ENCODE data around the gene NAPB. TPM values are rescaled to one million over a fixed set of nuclear protein-coding genes. Genes with fewer than 3 reads are reported as not detected.

Gene NAPB
- total RNA-seq, 1 experiment from 2014 or later, result 9.6 TPM

GRCh38 chr20:23406880-23407279 is 14.4 kb downstream of the NAPB start:
- no peak for DNase-seq (ENCODE audit: low read depth)

GRCh38 chr20:23404196-23404595 is 17.1 kb downstream of the NAPB start:
- DNase-seq (ENCODE audit: low read depth), result peak; percentile 18

GRCh38 chr20:23403751-23404150 is 17.5 kb downstream of the NAPB start:
- no peak for DNase-seq (ENCODE audit: low read depth)

- no peak for DNase-seq (ENCODE audit: low read depth)
Observed at GRCh38 chr20:23401051-23401450, 20.2 kb downstream of the NAPB start.

GRCh38 chr20:23399568-23400241 is 21.6 kb downstream of the NAPB start:
- peak; percentile 58 for DNase-seq (ENCODE audit: low read depth)

GRCh38 chr20:23397961-23398360 is 23.3 kb downstream of the NAPB start:
- DNase-seq (ENCODE audit: low read depth), result peak; percentile 19

GRCh38 chr20:23396950-23397627 is 24.2 kb downstream of the NAPB start:
- DNase-seq (ENCODE audit: low read depth), result no peak

GRCh38 chr20:23393996-23394775 is 27.1 kb downstream of the NAPB start:
- no peak for DNase-seq (ENCODE audit: low read depth)

GRCh38 chr20:23391707-23392310 is 29.5 kb downstream of the NAPB start:
- DNase-seq (ENCODE audit: low read depth), result no peak

- no peak for DNase-seq (ENCODE audit: low read depth)
Observed at GRCh38 chr20:23390091-23390774, 31.1 kb downstream of the NAPB start.

- no peak for DNase-seq (ENCODE audit: low read depth)
Observed at GRCh38 chr20:23387118-23387443, 34.2 kb downstream of the NAPB start.

GRCh38 chr20:23386304-23387117 is 34.8 kb downstream of the NAPB start:
- DNase-seq (ENCODE audit: low read depth), result no peak

GRCh38 chr20:23381876-23382275 is 39.4 kb downstream of the NAPB start:
- DNase-seq (ENCODE audit: low read depth), result no peak

GRCh38 chr20:23379772-23380171 is 41.5 kb downstream of the NAPB start:
- no peak for DNase-seq (ENCODE audit: low read depth)

GRCh38 chr20:23375827-23376226 is 45.5 kb downstream of the NAPB start:
- DNase-seq (ENCODE audit: low read depth), result no peak

- no peak for DNase-seq (ENCODE audit: low read depth)
Observed at GRCh38 chr20:23374441-23374840, 46.8 kb downstream of the NAPB start.

GRCh38 chr20:23371496-23371895 is 49.8 kb downstream of the NAPB start:
- no peak for DNase-seq (ENCODE audit: low read depth)

GRCh38 chr20:23370873-23371272 is 50.4 kb downstream of the NAPB start:
- no peak for DNase-seq (ENCODE audit: low read depth)

- DNase-seq (ENCODE audit: low read depth), result no peak
Observed at GRCh38 chr20:23370274-23370673, 51.0 kb downstream of the NAPB start.

- DNase-seq (ENCODE audit: low read depth), result no peak
Observed at GRCh38 chr20:23369072-23369823, 52.0 kb downstream of the NAPB start.

Measured in M059J (cell line).